IPS-18c (cell line): ENCODE results near the gene TTF2.
A peak's percentile ranks its signal among the peaks of the same experiment; 100 is the strongest.

Experiments
- H3K4me3 ChIP-seq: 2 replicates; pipeline ENCODE4 v1.7.0; 2013; ENCODE audit warnings: low read depth, mild to moderate bottlenecking, low read length, moderate library complexity; ENCODE audit not compliant: insufficient read depth
- H3K9me3 ChIP-seq: one replicate; pipeline ENCODE4 v1.6.1; 2013; ENCODE audit warnings: mild to moderate bottlenecking, low read length, moderate library complexity; ENCODE audit not compliant: control insufficient read depth, insufficient read depth

Gene TTF2

GRCh38 chr1:117059678-117060440, at the start of gene TTF2:
Gene TTF2, plus strand, starts transcription at chr1:117060326. Its CDS starts 21 bp downstream, at chr1:117060347.
- Histone ChIP-seq H3K9me3 (no peaks in the 10 kb centered on the region), H3K4me3 (peak within 1 kb of the TSS; percentile 94)

GRCh38 chr1:117011334-117011733, 48.8 kb upstream of the TTF2 start:
- Histone ChIP-seq H3K4me3 (no peak overlapping the region), H3K9me3 (no peaks in the 10 kb centered on the region)

GRCh38 chr1:117013309-117013858, 46.7 kb upstream of the TTF2 start:
- Histone ChIP-seq H3K4me3 (no peak overlapping the region), H3K9me3 (no peaks in the 10 kb centered on the region)

- H3K9me3 ChIP-seq, result no peaks in the 10 kb centered on the region
- no peak overlapping the region for H3K4me3 ChIP-seq
These were observed 45.9 kb upstream of the TTF2 start for GRCh38 chr1:117014209-117014608.

GRCh38 chr1:117015724-117016123, 44.4 kb upstream of the TTF2 start:
- Histone ChIP-seq H3K9me3 (no peaks in the 10 kb centered on the region), H3K4me3 (no peak overlapping the region)

- no peak overlapping the region for H3K4me3 ChIP-seq
- H3K9me3 ChIP-seq, result no peaks in the 10 kb centered on the region
These were observed 43.1 kb upstream of the TTF2 start for GRCh38 chr1:117017062-117017461.

GRCh38 chr1:117017648-117018047, 42.5 kb upstream of the TTF2 start:
- H3K9me3 ChIP-seq, result no peaks in the 10 kb centered on the region

GRCh38 chr1:117020526-117021156, 39.5 kb upstream of the TTF2 start:
- no peak overlapping the region for H3K4me3 ChIP-seq
- H3K9me3 ChIP-seq, result no peaks in the 10 kb centered on the region

More at GRCh38 chr1:117017648-117018047, 42.5 kb upstream of the TTF2 start:
- H3K4me3 ChIP-seq, result no peak overlapping the region

GRCh38 chr1:117022114-117022513, 38.0 kb upstream of the TTF2 start:
- H3K9me3 ChIP-seq, result no peaks in the 10 kb centered on the region
- no peak overlapping the region for H3K4me3 ChIP-seq

GRCh38 chr1:117025568-117025967, 34.6 kb upstream of the TTF2 start:
- Histone ChIP-seq H3K4me3 (no peak overlapping the region), H3K9me3 (no peaks in the 10 kb centered on the region)

- Histone ChIP-seq H3K9me3 (no peaks in the 10 kb centered on the region), H3K4me3 (no peak overlapping the region)
These were observed 33.8 kb upstream of the TTF2 start for GRCh38 chr1:117026361-117026760.

- H3K9me3 ChIP-seq, result no peaks in the 10 kb centered on the region
- no peak overlapping the region for H3K4me3 ChIP-seq
These were observed 30.4 kb upstream of the TTF2 start for GRCh38 chr1:117029685-117030084.

- Histone ChIP-seq H3K4me3 (no peak overlapping the region), H3K9me3 (no peaks in the 10 kb centered on the region)
These were observed 29.8 kb upstream of the TTF2 start for GRCh38 chr1:117030271-117030877.

- no peak overlapping the region for H3K4me3 ChIP-seq
- H3K9me3 ChIP-seq, result no peaks in the 10 kb centered on the region
These were observed 27.9 kb upstream of the TTF2 start for GRCh38 chr1:117032266-117032665.

- Histone ChIP-seq H3K4me3 (no peak overlapping the region), H3K9me3 (no peaks in the 10 kb centered on the region)
These were observed 27.2 kb upstream of the TTF2 start for GRCh38 chr1:117032681-117033539.

- no peaks in the 10 kb centered on the region for H3K9me3 ChIP-seq
- no peak overlapping the region for H3K4me3 ChIP-seq
These were observed 26.4 kb upstream of the TTF2 start for GRCh38 chr1:117033772-117034171.

GRCh38 chr1:117034791-117035290, 25.3 kb upstream of the TTF2 start:
- H3K4me3 ChIP-seq, result no peak overlapping the region

More at GRCh38 chr1:117034791-117035290, 25.3 kb upstream of the TTF2 start:
- H3K9me3 ChIP-seq, result no peaks in the 10 kb centered on the region
